Measurements from ENCODE around the gene CWC27. TPM values are rescaled to one million over a fixed set of nuclear protein-coding genes. Genes with fewer than 3 reads are reported as not detected.
A peak's percentile ranks its signal among the peaks of the same experiment; 100 is the strongest.

Gene CWC27
- total and polyA plus RNA-seq, 9 of the 15 experiments (the other 6 are each of a cell fraction or from before 2014, with no cell fraction given), result 19.7 to 49.3 (median 38.3) TPM

GRCh38 chr5:64768358-64769312 lies at the start of gene CWC27, which contains the start of gene SREK1IP1 (continued):
- TF ChIP-seq ZFP36 (IDR thresholded peaks at IDR 0.05; ENCODE audit: low read depth, low read length, partially characterized antibody) (no peak), NR2C2 (CRISPR knock-in tag; IDR thresholded peaks at IDR 0.05) (no peak), NR2C2 (tag; IDR thresholded peaks at IDR 0.05) (peak; percentile 59; the same call in 1 of the 2 replicates), MED1 (CRISPR knock-in tag; IDR thresholded peaks at IDR 0.05; ENCODE audit: borderline replicate concordance) (no peak), ZNF583 (CRISPR knock-in tag; IDR thresholded peaks at IDR 0.05) (no peak), ZNF75A (CRISPR knock-in tag; IDR thresholded peaks at IDR 0.05) (no peak), THAP7 (CRISPR knock-in tag; IDR thresholded peaks at IDR 0.05) (no peak), MITF (IDR thresholded peaks at IDR 0.05) (no peak), RBBP5 (IDR thresholded peaks at IDR 0.05; ENCODE audit: borderline replicate concordance, insufficient read depth, low read length, poor library complexity, severe bottlenecking) (peak; percentile 95), BCL6 (CRISPR knock-in tag; IDR thresholded peaks at IDR 0.05) (no peak), ZNF707 (CRISPR knock-in tag; conservative IDR thresholded peaks at IDR 0.05) (no peak), STAG1 (CRISPR knock-in tag; IDR thresholded peaks at IDR 0.05; ENCODE audit: borderline replicate concordance) (no peak), E2F4 (CRISPR knock-in tag; IDR thresholded peaks at IDR 0.05; ENCODE audit: low read depth) (0 out of 2 replicates have a peak, but pooled peaks have one; percentile 24), ATF3 (IDR thresholded peaks at IDR 0.05) (no peak; the same call in 1 of the 2 replicates), ATF3 (CRISPR knock-in tag; conservative IDR thresholded peaks at IDR 0.05) (peak; percentile 72; the same call in 1 of the 2 replicates), ZC3H8 (IDR thresholded peaks at IDR 0.05) (peak; percentile 50; the same call in 1 of the 2 replicates), SRF (CRISPR knock-in tag; IDR thresholded peaks at IDR 0.05) (0 out of 4 replicates have a peak, but pooled peaks of 1 of the 2 experiments have one; percentile 15), ZFP1 (CRISPR knock-in tag; IDR thresholded peaks at IDR 0.05) (no peak), KDM4B (IDR thresholded peaks at IDR 0.05; ENCODE audit: borderline replicate concordance in 2 of 2, low read depth in 1 of 2) (no peak), SIRT6 (IDR thresholded peaks at IDR 0.05; ENCODE audit: low read depth, low read length) (no peak), IRF2 (CRISPR knock-in tag; IDR thresholded peaks at IDR 0.05) (no peak), ZEB2 (IDR thresholded peaks at IDR 0.05) (peak; percentile 98), ZBTB9 (CRISPR knock-in tag; IDR thresholded peaks at IDR 0.05) (no peak)

All from K562 (cell line).